GM12874 (cell line): ENCODE data around the gene SLC25A38.

Experiments used
- CTCF ChIP-seq: IDR thresholded peaks from 2 replicates; pipeline ENCODE4 v1.5.1; 2011; ENCODE audit warnings: low read depth, mild to moderate bottlenecking, control low read depth, low read length, moderate library complexity; ENCODE audit not compliant: insufficient read depth

SLC25A38 gene

GRCh38 chr3:39381432-39381831 lies 1.7 kb upstream of the SLC25A38 start:
- TF ChIP-seq CTCF, result no peak

- TF ChIP-seq CTCF, result no peak
These were observed 903 bp downstream of the SLC25A38 start for GRCh38 chr3:39383881-39384664.

GRCh38 chr3:39384665-39385000 lies 1.5 kb downstream of the SLC25A38 start:
- no peak for TF ChIP-seq CTCF

- no peak for TF ChIP-seq CTCF
These were observed 2.4 kb downstream of the SLC25A38 start for GRCh38 chr3:39385456-39386090.

GRCh38 chr3:39386318-39386717 lies 3.1 kb downstream of the SLC25A38 start:
- TF ChIP-seq CTCF, result no peak

GRCh38 chr3:39387411-39387975 lies 4.3 kb downstream of the SLC25A38 start:
- no peak for TF ChIP-seq CTCF

- no peak for TF ChIP-seq CTCF
These were observed 5.0 kb downstream of the SLC25A38 start for GRCh38 chr3:39388153-39388552.
